Tibial nerve (tissue), 3 donors: Measurements from ENCODE around the gene HOGA1.

ENCODE experiments used
- POLR2A ChIP-seq, 2 donors: fragments of 450-650 bp; IDR thresholded peaks; one replicate each; pipeline ENCODE4 v1.6.1; 2017; ENCODE audit warnings: antibody characterized with exemption in 2 of 2, mild to moderate bottlenecking in 2 of 2, moderate library complexity in 2 of 2
- TF ChIP-seq, protein P1 (sequence below), 5 experiments: fragments of 200-600 bp in 3 of 5; fragments of 450-650 bp in 2 of 5; sonication (generic) in 3 of 5; IDR thresholded peaks; one replicate each; pipeline ENCODE4 v1.5.1; 2016 to 2019; ENCODE audit warnings: antibody characterized with exemption in 5 of 5, mild to moderate bottlenecking in 3 of 5, moderate library complexity in 2 of 5

DNA sequence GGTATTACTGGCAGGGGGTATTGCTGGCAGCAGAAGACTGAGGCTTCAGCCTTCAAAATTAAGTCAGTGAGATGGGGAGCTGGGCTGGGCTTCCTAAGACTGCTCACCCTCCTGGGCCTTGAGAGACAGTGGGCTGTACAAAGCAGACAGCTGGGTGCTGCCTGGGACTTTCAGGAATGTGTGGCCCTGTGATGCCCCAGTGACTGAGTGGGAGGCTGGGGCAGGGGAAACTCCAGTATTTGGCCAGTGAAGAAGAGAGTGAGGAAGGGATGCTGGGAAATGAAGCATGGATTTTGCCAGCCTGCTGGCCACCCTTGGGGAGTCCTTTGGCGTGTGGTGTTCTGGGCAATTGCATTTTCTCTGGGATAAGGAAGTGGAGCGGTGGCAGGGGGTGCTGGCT, 11.2 kb upstream of the HOGA1 start:
- TF ChIP-seq, protein P1, sequence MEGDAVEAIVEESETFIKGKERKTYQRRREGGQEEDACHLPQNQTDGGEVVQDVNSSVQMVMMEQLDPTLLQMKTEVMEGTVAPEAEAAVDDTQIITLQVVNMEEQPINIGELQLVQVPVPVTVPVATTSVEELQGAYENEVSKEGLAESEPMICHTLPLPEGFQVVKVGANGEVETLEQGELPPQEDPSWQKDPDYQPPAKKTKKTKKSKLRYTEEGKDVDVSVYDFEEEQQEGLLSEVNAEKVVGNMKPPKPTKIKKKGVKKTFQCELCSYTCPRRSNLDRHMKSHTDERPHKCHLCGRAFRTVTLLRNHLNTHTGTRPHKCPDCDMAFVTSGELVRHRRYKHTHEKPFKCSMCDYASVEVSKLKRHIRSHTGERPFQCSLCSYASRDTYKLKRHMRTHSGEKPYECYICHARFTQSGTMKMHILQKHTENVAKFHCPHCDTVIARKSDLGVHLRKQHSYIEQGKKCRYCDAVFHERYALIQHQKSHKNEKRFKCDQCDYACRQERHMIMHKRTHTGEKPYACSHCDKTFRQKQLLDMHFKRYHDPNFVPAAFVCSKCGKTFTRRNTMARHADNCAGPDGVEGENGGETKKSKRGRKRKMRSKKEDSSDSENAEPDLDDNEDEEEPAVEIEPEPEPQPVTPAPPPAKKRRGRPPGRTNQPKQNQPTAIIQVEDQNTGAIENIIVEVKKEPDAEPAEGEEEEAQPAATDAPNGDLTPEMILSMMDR (IDR thresholded peaks at IDR 0.05), result no peak
- no peak for TF ChIP-seq POLR2A (IDR thresholded peaks at IDR 0.05)
